Endometrial microvascular endothelial cells (primary cell): ENCODE results near the gene MBD3. TPM values are rescaled to one million over a fixed set of nuclear protein-coding genes. Genes with fewer than 3 reads are reported as not detected.

ENCODE experiments used
- in situ Hi-C: cut with HindIII; loops from 2 replicates; pipeline ENCODE4 v1.10.0; 2017; ENCODE audit warnings: low sequenced_read_pairs, low pct_unique_long_range_greater_than_20kb; ENCODE audit errors: inconsistent ontology term
- total RNA-seq: library from RNA; depleted of rRNA; stranded (reverse); fragments of >200 nt; gene quantifications from one replicate; pipeline ENCODE4 v1.2.3, GENCODE V29; 2015; ENCODE audit errors: inconsistent ontology term

The MBD3 gene
- total RNA-seq, 1 donor from 2014 or later, result 120 TPM

- in situ Hi-C loops, result no loop called here
Observed at GRCh38 chr19:1621021-1621420, 28.4 kb upstream of the MBD3 start.

- in situ Hi-C loops, result no loop called here
Observed at GRCh38 chr19:1620502-1620901, 27.8 kb upstream of the MBD3 start.

- in situ Hi-C loops, result no loop called here
Observed at GRCh38 chr19:1619703-1620102, 27.0 kb upstream of the MBD3 start.

- in situ Hi-C loops, result no loop called here
Observed at GRCh38 chr19:1619094-1619439, 26.4 kb upstream of the MBD3 start.

- in situ Hi-C loops, result no loop called here
Observed at GRCh38 chr19:1618157-1619093, 25.8 kb upstream of the MBD3 start.

- in situ Hi-C loops, result no loop called here
Observed at GRCh38 chr19:1616875-1617274, 24.2 kb upstream of the MBD3 start.

- in situ Hi-C loops, result no loop called here
Observed at GRCh38 chr19:1616396-1616795, 23.7 kb upstream of the MBD3 start.

GRCh38 chr19:1615156-1615765 lies 22.6 kb upstream of the MBD3 start:
- in situ Hi-C loops, result no loop called here

GRCh38 chr19:1613808-1614570 lies 21.3 kb upstream of the MBD3 start:
- in situ Hi-C loops, result no loop called here

GRCh38 chr19:1613146-1613545 lies 20.5 kb upstream of the MBD3 start:
- in situ Hi-C loops, result no loop called here

- in situ Hi-C loops, result no loop called here
Observed at GRCh38 chr19:1612114-1613086, 19.7 kb upstream of the MBD3 start.

GRCh38 chr19:1611353-1611752 lies 18.7 kb upstream of the MBD3 start:
- in situ Hi-C loops, result no loop called here

GRCh38 chr19:1610579-1610978 lies 17.9 kb upstream of the MBD3 start:
- in situ Hi-C loops, result no loop called here

- in situ Hi-C loops, result no loop called here
Observed at GRCh38 chr19:1609680-1610474, 17.2 kb upstream of the MBD3 start.

- in situ Hi-C loops, result no loop called here
Observed at GRCh38 chr19:1609103-1609396, 16.4 kb upstream of the MBD3 start.

- in situ Hi-C loops, result no loop called here
Observed at GRCh38 chr19:1608359-1609102, 15.9 kb upstream of the MBD3 start.

GRCh38 chr19:1606138-1606651 lies 13.5 kb upstream of the MBD3 start:
- in situ Hi-C loops, result no loop called here
